Stimulated activated CD4-positive, alpha-beta T cell treated with anti-CD3 and anti-CD28 coated beads, TNF-alpha, amount 100 ng/mL, for 24 hours (primary cell): ENCODE data around the gene SSR4.

Experiments used
- DNase-seq, 3 experiments: peaks; one replicate each; pipeline ENCODE4 v3.0.0-alpha.2; 2020; ENCODE audit warnings: low read depth in 3 of 3

The SSR4 gene

GRCh38 chrX:153780678-153781427 lies 13.6 kb upstream of the SSR4 start, which contains the start of gene SRPK3:
Gene SRPK3 (plus strand): TSS chrX:153781041. CDS start chrX:153781087, 46 bp downstream.
- no peak for DNase-seq

DNA sequence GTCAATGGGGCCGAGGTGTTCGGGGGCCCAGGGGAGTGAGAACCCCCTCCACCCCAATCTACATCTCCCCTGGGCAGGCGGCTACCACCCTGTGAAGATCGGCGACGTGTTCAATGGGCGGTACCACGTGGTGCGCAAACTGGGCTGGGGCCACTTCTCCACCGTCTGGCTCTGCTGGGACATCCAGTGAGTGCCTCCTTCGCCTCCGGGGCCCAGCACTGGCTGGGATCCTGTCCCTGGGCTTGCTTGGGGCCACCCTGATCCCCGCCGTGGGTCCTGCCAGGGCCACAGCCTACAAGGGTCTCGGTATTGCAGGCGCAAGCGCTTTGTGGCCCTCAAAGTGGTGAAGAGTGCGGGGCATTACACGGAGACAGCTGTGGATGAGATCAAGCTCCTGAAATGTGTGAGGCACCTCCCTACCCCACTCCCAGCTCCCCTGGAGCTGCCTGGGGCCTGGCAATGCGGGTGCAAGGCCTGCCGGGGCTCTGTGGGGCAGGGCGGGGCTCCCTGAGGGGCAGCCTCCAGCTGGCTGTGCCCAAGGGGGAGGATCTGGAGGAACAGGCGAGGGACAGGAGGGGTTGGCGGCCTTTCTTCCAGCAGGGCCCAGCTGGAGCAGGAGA lies 12.9 kb upstream of the SSR4 start:
- no peak for DNase-seq

DNA sequence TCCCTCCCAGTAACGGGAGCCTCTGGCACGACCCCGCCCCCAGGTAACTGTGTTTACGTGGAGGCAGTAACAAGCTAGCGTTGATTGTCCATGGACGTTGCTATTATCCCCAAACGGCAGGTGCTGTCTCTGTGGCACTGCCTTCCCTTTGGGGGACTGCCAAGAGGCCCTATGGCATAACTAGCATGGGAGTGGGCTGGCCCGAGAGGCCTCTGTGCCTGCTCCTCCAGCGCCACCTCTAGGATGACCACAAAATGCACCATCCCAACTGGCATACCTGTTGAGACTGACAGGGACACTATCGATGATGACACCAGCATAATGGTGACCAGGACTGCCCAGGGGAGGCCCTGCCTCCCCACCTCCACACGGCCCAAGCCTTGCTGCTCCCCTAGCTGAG lies 12.2 kb upstream of the SSR4 start:
- no peak for DNase-seq

- no peak for DNase-seq
Measured at GRCh38 chrX:153782871-153783270, 11.6 kb upstream of the SSR4 start.

DNA sequence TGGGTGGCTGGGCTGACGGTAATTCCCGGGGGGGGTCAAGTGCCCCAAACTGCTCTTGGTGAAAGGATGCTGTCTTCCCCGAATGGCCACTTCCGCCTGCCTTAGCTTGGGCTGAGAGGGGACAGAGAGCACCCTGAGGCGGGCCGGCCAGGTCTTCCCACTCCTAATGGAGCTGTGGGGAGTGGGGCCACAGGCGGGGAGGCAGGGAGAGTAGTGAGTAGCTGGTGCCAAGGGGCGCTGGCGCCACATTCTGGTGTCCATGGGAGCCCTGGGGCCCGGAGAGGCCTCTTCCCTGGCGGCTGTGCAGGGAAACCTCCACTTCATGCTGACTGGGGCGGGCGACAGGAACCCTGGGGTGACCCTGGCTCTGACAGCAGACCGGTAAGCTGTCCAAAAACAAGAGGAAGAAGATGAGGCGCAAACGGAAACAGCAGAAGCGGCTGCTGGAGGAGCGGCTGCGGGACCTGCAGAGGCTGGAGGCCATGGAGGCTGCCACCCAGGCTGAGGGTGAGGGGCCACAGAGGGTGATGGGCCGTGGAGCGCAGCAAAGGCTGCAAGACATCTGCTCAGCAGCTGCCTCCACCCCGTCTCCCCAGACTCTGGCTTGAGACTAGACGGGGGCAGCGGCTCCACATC lies 11.0 kb upstream of the SSR4 start:
- no peak for DNase-seq

DNA sequence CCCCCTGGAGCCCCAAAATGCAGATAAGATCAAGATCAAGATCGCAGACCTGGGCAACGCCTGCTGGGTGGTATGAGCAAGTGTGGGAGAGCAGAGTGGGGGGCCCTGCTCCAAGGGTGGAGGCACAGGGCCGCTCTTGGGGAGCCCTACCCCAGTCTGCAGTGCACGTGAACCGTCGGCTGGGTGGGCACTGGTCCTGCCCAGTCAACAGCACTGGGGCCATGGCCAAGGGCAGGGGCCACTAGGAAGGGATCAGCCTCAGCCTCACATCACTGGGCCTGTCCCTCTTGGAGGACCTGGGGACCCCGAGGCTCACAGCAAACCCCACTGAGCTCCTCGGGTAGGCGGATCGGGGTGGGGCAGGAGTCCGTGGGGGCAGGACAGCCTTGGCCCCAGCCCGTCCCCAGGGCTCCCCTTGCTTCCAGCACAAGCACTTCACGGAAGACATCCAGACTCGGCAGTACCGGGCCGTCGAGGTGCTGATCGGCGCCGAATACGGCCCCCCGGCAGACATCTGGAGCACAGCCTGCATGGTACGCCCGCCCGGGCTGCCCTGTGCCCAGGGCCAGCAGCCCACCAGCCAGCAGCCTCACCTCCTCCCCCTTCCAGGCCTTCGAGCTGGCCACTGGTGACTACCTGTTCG lies 10.0 kb upstream of the SSR4 start:
- DNase-seq, result no peak

DNA sequence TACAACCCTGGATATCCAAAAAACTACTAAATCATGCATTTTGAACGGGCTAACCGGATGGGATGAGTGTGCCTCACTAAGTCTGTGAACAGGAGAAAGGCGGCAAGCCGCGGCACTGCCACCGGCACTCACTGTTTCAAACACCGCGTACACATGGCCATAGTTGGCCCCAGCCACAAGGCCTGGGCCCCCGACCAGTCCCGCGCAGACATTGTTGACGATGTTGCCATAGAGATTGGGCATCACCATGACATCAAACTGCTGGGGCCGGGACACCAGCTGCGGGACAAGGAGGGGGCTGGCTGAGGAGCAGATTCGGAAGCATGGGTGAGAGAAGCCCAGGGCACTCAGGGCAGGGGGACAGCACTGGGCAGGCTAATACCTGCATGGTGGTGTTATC lies 7.8 kb upstream of the SSR4 start:
- DNase-seq, result no peak

DNA sequence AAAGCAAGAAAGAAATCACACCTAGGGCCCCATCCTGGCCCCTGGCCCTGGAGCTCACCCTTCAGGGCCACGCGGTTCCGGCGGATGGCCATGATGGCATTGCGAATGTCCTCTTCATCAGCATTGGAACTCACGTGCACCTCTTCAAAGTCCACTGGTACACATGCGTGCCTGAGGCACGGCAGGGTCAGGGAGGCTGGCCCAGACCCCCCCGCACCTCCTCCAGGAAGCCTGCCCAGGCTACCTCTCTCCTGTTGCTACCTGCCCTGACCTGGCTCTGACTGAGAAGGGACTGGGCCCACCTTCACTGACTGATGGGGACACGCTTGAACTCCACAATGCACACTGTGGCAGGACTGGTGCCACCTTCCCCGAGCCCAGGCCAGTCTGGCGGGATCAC lies 4.8 kb upstream of the SSR4 start:
- no peak for DNase-seq

DNA sequence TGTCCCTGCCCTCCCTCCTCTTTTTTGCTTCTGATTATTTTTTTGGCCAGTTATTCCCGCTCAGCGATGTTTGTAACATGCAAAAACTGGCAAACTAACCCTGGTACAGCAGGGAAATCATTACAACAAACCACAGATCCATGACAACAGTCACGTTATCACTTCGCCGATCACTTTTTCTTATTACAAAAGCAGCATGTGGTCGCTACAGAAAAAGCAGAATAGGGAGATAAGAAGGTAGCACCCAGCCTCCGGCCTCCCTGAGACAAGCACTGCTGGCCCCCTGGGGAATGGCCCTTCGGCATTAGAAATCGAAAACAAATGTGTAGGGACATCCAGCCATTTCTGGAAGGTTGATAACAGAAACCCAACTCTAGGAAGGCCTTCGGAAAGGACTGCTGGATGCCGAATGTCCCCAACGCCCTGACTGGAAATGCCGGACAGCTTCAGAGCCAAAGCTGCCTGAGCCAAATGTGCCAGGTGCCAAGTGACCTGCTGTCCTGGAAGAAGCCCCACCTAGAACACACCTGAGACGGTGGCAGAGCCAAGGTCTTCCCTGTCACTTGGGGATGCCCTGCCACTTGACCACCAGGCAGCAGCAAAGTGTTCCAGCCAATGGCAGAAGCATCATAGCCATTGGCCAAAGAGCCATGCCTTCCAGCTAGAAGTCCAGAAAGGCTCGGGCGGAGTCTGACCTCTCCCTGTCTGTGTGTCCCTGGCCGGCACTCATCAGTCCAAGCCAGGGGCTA lies 3.2 kb upstream of the SSR4 start:
- DNase-seq, result no peak

DNA sequence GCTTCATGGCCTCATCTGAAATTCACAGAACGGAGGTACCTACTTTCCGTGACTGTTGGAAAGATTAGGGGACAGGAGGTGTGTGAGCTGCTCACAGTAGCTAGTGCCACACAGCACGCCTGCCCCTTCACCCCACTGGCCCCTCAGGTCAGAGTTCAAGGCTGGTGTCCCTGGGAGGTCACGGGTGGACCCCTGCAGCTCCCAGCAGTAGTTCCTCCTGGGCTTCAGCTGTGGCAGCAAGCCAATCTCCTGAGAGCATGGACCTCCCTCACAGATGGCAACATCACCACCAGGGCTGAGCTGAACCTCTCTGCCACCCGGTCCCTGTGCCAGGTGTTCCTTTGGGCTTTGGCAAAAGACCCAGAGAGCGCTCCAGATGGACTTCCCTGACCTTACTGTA lies 2.1 kb upstream of the SSR4 start:
- no peak for DNase-seq

DNA sequence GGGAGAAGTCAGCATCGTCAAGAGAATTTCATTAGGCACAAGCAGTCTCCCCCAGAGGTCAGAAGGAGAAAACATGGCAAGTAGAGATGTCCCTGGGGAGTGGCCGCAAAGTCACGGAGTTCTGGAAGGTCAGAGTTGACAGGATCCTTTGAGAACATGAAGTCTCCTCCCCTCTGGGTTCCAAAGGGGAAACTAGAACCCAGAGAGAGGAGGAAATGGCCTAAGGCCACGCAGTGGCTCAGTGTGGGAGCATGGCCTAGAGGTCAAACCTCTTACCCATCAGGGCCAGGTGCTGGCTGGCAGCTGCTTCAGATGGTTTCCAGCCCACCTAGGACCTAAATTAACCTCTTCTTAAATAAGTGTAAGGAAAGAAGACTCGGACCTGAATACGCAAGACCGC lies 1.2 kb upstream of the SSR4 start:
- DNase-seq, result no peak

GRCh38 chrX:153794897-153795816 lies 689 bp downstream of the SSR4 start:
- DNase-seq, result peak in 1 of 3 experiments; percentile 13

DNA sequence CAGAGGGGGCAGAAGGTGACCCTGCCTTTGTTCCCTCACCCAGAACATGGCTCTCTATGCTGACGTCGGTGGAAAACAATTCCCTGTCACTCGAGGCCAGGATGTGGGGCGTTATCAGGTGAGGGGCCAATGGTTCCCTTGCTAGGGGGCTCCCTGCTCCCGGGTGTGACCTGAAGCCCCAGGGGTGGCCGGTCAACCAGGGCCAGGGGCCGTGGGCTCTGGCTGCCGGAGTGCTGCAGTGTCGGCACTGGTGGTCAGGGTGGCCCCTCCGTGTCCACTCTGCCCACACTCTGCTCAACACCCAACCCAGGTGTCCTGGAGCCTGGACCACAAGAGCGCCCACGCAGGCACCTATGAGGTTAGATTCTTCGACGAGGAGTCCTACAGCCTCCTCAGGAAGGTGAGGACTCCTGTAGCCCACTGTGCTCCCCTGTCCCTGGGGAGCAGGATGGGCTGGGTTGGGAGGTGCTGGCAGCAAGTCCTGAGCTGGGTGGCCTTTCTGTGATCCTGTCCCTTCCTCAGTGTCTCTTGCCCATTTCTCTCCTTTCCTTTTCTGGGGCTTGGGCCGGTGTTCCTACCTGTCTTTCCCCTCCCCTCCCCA lies 3.0 kb downstream of the SSR4 start:
- DNase-seq, result no peak

DNA sequence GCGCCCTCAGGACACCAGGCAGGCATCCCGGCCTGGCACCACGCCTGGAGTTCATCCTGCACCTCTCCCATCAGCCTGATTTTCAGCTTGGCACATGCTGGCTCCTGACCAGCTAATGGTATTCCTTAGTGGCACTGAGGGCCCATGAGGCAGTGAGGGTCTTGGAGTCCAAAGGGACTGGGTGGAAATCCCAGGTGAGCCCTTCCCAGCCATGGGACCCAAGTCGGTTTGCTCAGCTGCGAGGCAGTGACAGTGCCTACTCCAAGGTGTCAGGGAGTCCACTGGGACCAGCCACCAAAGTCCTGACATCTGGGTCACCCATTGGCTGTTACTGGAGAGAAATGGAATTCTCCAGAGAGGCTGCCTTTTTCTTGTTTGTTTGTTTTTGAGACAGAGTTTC lies 4.9 kb downstream of the SSR4 start:
- no peak for DNase-seq

- no peak for DNase-seq
Measured at GRCh38 chrX:153800177-153800722, 5.8 kb downstream of the SSR4 start.

- no peak for DNase-seq
Measured at GRCh38 chrX:153800746-153801145, 6.3 kb downstream of the SSR4 start.

DNA sequence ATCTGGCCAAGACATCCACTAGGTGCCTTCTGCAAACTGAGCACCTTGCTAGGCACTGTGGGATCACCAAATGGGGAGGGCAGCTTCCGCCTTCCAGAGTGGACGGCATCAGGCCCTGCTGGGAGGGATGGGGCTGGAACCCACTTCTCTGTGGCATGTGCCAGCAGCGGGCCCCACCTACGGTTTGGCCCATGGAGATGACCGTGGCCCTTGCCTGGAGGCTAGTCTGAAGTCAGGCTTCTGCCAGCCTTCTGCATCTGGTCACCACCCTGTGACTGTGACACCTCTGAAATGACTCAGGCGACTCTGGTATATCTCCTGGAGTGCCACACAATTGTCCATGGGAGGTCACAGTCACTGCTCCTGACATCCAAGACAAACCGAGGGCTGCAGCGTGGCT lies 7.2 kb downstream of the SSR4 start:
- DNase-seq, result no peak

GRCh38 chrX:153802513-153803045 lies 8.1 kb downstream of the SSR4 start:
- DNase-seq, result no peak

GRCh38 chrX:153803211-153804099 lies 9.0 kb downstream of the SSR4 start:
- no peak for DNase-seq
